ENCODE results near the gene C1orf105.
"Not testable (repeated sequence)": the region's sequence is repeated elsewhere in the genome, so short reads cannot be mapped to it uniquely, and the experiment has no call there.

Gene C1orf105

DNA sequence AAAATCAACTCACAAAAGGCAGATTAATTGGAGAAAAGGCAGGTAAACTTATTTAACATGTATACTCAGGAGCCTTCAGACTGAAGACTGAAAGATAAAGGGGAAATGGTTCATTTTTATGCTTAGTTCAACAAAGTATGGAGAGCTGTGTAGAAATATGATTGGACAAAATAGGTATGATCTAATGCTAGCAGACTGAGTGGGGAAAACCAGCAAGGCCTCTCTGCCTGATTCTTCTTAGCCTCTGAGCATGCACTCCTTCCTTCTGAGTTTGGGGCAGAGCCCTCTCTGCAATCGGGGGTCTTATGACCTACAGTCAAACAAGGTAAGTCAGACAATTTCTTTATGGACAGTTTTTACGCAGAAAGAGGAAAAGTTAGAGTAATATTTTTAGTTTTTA is 73.7 kb downstream of the C1orf105 start:
- no peak for DNase-seq

DNA sequence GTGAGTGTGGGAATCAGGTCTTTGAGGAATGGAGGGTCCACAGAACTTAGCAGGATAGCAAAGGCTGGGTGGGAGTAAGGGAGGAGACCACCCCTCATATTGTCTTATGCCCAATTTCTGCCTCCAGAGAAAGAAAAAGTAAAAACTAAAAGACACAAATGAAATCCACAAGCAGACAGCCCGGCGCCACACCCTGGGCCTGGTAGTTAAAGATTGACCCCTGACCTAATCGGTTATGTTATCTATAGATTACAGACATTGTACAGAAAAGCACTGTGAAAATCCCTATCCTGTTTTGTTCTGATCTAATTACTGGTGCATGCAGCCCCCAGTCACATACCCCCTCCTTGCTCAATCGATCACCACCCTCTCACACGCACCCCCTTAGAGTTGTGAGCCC is 75.6 kb downstream of the C1orf105 start:
- not testable (repeated sequence) for DNase-seq

DNA sequence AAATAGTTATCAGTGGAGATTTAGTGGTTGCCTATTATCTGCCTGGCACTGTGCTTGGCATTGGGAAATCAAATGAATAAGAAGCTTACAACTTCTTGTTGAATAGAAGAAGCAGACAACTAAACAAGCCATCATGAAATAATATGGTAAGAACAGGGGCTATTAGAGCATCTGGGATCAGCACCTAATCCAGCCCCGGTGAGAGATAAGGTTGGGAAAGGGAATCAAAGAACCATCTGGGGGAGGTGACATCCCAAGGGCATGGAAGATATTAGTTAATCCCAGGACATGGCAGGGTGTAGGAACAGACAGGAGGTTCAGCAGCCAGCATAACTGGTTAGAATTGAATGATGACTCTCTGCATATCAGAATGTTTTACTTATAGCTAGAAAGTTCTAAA is 76.2 kb downstream of the C1orf105 start:
- no peak for DNase-seq

DNA sequence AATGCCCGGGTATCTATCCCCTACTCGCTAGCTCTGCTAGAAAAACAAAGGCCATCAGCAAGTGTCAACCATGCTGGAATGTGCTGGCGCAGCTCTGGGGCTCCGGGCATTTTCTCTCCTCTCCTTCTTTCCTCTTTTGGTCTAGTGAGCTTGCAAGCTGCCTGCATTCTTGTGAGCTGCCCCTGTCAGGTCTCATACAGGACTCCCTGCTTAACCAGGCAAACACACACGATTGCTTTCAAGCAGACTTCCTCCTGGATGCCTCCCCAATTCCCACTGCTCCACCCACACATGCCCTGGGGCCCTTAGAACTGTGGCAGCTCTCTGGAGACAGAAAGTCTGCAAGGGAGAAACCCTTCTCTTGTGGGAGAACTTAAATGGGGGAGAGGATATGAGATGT is 76.7 kb downstream of the C1orf105 start:
- DNase-seq = no peak

DNA sequence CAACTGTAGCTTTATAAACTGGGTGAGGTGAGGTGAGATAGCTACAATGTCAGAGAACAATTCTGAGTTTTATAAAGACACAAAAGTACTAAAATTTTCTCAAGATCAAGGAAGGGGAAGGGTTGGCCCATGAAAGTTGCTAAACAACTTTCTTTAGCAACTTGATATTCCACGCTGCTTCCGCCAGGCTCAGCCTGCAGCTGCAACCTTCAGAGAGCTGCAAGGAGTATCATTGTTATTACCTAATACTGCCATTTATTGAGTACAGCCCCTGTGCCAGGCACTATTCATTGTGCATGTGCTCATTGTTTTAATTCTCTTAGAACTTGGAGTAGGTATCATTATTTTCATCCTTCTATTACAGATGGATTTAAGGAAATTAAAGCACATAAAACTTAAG is 78.4 kb downstream of the C1orf105 start:
- no peak for DNase-seq

DNA sequence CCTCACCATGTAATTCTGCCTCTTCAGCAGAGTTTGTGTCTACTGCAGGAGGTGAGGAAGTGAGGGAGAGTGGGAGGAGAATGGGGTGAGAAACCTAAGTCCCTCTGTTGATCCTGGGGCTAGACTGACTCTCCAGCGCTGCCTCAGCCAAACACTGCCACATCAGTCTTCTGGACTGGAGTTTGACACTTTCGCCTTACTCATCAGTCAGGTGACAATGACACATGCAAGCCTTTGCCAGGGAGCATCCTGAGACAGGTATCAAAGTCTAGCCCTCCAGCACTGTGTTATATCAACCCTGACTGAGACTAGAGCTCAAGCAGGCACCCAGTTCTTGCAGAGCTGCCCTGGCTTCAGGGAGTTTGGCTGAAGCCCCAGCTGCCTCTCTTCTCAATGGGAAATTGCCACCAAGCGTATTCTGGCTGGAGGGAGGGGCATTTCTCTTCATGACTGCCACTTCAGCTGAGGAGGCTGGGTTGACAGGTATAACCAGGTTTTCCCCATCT is 79.2 kb downstream of the C1orf105 start:
- no peak for DNase-seq

DNA sequence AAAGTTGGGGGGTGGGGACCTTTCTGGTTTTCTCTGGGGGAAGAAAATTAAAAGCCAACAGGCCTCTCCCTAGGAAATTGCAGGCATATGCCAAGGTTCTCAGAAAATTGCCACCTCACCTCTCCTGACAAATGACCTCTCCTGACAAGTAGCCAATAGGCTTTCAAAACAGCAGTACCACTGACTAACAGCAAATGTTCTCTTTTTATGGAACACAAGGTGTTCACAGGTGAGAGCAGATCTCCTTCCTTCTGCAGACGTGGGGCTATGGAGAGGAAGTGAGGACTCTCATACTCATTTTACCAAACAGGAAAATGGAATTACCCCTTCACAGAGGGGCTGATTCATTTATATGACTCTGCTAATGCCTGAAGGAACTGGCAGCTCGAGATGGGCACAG is 79.7 kb downstream of the C1orf105 start:
- DNase-seq = no peak

DNA sequence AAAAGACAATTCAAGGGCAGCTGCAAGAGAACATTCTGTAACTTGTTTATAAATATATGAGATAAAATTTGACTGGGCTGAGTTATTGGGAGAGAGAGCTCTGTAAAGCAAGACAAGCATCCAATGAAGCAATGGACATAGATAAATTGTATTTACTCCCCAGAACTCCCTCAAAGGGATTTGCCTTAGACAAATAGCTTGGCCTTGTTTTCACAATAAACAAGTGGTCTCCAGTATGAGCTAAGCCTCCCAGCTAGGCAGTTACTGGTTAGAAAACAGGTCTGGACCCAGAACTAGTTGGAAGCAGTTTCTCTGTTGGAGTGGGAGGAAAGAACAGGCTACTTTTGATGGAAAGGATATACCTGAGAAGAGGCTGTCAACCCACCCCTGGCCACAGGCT is 87.3 kb downstream of the C1orf105 start:
- DNase-seq = no peak

DNA sequence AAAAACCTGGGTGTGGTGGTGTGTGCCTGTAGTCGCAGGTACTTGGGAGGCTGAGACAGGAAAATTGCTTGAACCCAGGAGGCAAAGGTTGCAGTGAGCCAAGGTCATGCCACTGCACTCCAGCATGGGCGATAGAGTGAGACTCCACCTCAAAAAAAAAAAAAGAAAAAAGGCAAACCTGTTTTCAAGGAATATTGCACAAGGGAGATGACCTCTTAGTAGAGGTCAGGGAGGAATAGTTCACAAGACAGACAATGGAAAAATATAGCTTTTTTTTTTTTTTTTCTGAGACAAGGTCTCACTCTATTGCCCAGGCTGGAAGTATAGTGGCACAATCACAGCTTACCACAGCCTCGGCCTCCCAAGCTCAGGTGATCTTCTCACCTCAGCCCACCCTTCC is 90.0 kb downstream of the C1orf105 start:
- no peak for DNase-seq

DNA sequence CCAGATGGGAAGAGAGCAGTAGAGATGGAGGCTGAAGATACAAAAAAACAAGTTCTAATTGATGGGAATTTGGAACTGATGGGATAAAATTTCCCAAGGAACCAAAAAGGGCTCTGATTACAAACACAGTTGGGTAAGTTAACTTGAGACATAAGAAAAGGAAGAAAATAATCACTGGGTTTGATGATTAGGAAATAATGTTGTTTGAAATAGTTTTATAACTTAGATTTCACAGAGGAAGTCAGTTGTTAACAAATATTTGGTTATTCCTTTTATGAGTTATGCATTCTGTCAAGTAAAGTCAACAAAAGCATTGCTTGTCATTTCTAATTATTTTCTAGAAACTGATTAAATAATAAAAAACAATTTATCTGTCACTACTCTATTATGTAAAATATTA is 92.1 kb downstream of the C1orf105 start:
- no peak for DNase-seq

DNA sequence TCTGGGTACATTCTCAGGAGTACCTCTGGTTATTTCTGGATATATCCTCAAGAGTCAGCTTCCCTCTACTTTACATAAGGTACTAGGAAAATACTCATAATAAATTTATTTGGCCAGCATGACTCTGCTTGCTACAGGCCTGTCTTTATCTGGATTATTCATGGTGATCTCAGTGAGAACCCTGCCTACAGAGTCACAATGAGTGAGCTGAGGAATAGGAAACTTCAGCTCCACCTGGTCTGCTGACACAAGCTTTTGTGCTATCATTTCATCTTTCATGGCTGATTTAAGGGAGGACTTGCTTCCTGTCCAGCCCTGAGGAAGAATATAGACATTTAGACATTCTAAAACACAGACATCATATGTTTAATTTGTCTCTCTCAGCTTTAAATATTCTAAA is 93.0 kb downstream of the C1orf105 start:
- no peak for DNase-seq

DNA sequence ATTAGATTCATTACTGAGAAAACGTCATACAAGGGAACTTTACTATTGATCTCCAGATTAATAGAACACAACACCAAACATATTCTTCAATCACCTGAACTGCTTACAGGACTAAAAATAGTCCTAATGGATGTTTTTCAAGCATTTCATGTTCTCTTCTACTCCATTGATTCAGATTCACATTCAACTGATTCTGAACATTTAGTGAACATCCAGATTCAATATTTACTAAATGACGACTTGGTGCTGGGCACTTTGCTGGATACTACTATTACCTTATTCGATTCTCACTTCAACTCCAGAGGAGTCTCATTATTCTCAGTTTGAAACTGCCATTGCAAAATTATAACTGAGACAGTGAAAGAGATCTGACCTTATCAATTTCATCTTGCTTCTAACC is 93.6 kb downstream of the C1orf105 start:
- no peak for DNase-seq

DNA sequence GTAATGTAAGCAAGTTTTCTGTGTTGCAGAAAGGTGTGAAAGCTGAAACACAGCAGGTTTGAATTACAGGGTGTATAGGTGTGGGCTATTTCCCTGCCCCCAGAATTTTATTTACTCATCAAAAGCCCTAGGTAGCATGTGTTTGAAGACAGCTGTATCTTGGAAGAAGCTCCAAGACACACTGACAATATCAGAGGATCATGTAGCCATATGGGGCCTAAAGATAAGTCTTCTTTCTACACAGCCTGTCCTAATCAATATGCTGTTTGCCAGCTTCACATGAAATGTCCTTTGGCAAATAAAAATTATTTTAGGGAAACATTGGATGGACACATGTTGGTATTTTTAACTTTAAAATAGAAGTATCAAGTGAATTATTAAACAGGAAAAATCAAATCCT is 95.0 kb downstream of the C1orf105 start:
- DNase-seq = no peak

DNA sequence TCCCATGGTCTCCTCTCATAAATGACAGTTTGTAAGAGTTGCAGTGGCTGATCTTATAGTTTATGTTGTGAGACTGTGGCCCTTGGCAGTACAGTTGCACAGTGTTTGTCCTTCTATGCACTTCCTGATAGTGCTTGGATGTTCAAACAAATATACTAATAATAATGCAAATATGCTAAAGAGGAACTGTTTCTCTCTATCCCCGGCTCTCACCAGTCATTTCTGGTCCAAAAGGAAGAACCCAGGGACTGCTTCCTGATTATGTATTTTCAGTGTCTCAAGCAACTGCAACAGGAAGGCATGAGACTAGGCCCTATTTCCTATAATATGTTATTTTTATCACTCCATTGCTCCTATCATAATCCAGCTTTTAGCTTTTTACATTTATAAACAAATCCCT is 95.4 kb downstream of the C1orf105 start:
- DNase-seq = no peak

DNA sequence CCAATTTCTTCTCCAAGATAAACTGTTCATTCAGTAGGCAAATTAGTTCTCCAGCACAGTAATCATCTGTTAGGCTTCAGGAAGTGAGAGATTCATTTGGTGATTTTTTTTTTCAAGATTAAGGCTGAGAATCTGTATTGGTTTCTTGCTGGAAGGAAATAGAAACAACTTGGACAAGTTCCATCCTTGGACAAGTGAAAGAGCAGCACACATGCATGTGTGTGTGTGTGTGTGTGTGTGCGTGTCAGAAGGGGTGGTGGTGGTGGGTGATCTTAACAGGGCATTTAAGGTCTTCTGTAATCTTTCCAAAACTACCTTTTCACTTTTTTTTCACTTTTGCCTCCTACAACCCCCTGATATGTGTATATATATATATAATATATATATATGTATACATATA is 96.6 kb downstream of the C1orf105 start:
- DNase-seq = no peak

DNA sequence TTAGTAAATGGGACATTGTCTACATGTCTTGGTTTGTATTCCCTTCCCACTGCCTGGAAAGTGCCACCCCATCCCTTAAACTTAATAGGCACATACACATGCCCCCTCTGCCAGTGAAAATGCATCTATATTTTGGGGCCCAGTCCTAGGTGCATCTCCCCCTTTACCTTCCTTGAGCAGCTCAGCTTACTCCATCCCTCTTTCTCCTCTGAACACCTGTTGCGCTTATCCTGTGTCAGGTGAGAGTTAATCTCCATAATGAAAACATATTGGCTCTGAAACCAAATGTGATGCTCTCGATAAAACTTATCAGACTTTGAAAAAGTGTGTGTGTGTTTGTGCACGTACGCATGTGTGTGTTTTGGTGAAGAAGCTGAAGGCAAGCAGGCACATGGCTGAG is 97.1 kb downstream of the C1orf105 start:
- DNase-seq = no peak
